K562 (cell line): ENCODE measurements around the gene ZNF410. TPM values are rescaled to one million over a fixed set of nuclear protein-coding genes. Genes with fewer than 3 reads are reported as not detected.

Experiments
- ATAC-seq: fragments of 200-7000 bp; cut with Tn5 transposase; 3 replicates; pipeline ENCODE4 v1.9.1; 2020; ENCODE audit warnings: moderate library complexity
- BruUV-seq: library from RNA; stranded (reverse); fragments of 400-500 nt; replicated peaks from 2 replicates; lab custom pipeline; 2021; lab: Mats Ljungman, UMichigan
- CTCF ChIA-PET: fragments of 300-600 bp; formaldehyde crosslinking; extraction: SDS; loops from one replicate; lab custom pipeline; 2021; ENCODE audit warnings: low intra/inter-chr PET ratio; lab: Yijun Ruan, JAX
- POLR2A ChIA-PET: fragments of 300-600, 350-650 bp; sonication (Branson Sonifier 250); formaldehyde crosslinking; extraction: SDS; loops from one replicate; lab custom pipeline; 2021; ENCODE audit warnings: antibody characterized with exemption, inconsistent platforms; lab: Yijun Ruan, JAX
- DNase-seq, 4 experiments: peaks; one replicate each; pipeline versions ENCODE4 v3.0.0 to v3.0.0-alpha.2; 2011 to 2018; ENCODE audit warnings: low spot score in 3 of 4, mixed read lengths in 3 of 4; ENCODE audit errors: extremely low read depth in 1 of 4
- FAIRE-seq: peaks from 2 replicates; lab custom pipeline; 2011; peaks lifted over from hg19 to GRCh38; lab: Jason Lieb, UNC
- H2AFZ ChIP-seq: 2 replicates; pipeline ENCODE4 v1.6.0; 2011; ENCODE audit warnings: low read depth, low read length, control low read depth, inconsistent platforms
- H3K27ac ChIP-seq: fragments of 200-600 bp; 3 replicates; pipeline ENCODE4 v1.8.0; 2011; ENCODE audit warnings: low read depth, mild to moderate bottlenecking, control low read depth, inconsistent platforms, low read length, moderate library complexity, mixed read lengths; ENCODE audit errors: extremely low read depth
- H3K27me3 ChIP-seq, 2 experiments: fragments of 300-600 bp in 1 of 2; 2 replicates in 1 of 2; 3 replicates in 1 of 2; pipeline versions ENCODE4 v1.6.0 to v1.8.0; 2011; ENCODE audit warnings: inconsistent platforms in 2 of 2, low read length in 2 of 2, mild to moderate bottlenecking in 1 of 2, mixed read lengths in 1 of 2, moderate library complexity in 1 of 2; ENCODE audit not compliant: control insufficient read depth in 2 of 2, insufficient read depth in 2 of 2
- H3K36me3 ChIP-seq: fragments of 300-600 bp; 3 replicates; pipeline ENCODE4 v1.8.0; 2011; ENCODE audit warnings: mild to moderate bottlenecking, low read length, inconsistent platforms; ENCODE audit not compliant: control insufficient read depth, insufficient read depth
- H3K4me1 ChIP-seq, 2 experiments: fragments of 200-600 bp in 1 of 2; replicated peaks in 1 of 2; 2 replicates in 1 of 2; 3 replicates in 1 of 2; pipeline versions ENCODE4 v1.5.1 to v1.8.0; 2011; ENCODE audit warnings: inconsistent platforms in 2 of 2, low read length in 2 of 2, mild to moderate bottlenecking in 1 of 2, mixed read lengths in 1 of 2, moderate library complexity in 1 of 2; ENCODE audit not compliant: control insufficient read depth in 2 of 2, insufficient read depth in 2 of 2
- H3K4me2 ChIP-seq: 2 replicates; pipeline ENCODE4 v1.6.1; 2011; ENCODE audit warnings: low read length, control low read depth, inconsistent platforms, mixed read lengths; ENCODE audit not compliant: insufficient read depth
- H3K4me3 ChIP-seq: fragments of 200-600 bp; sonication (generic), shearing (Covaris generic); 2 replicates; pipeline ENCODE4 v1.5.1; 2016; ENCODE audit warnings: control low read depth, inconsistent platforms
- H3K79me2 ChIP-seq: fragments of 200-600 bp; 3 replicates; pipeline ENCODE4 v1.8.0; 2011; ENCODE audit warnings: low read length, inconsistent platforms; ENCODE audit not compliant: control insufficient read depth, insufficient read depth
- H3K9ac ChIP-seq, 2 experiments: 2 replicates each; pipeline versions ENCODE4 v1.6.0 to v1.6.1; 2011; ENCODE audit warnings: low read depth in 2 of 2, low read length in 2 of 2, control low read depth in 1 of 2, inconsistent platforms in 1 of 2, mild to moderate bottlenecking in 1 of 2, mixed read lengths in 1 of 2; ENCODE audit not compliant: insufficient read depth in 1 of 2
- H3K9me1 ChIP-seq: one replicate; pipeline ENCODE4 v1.6.0; 2011; ENCODE audit warnings: inconsistent platforms, mild to moderate bottlenecking, low read length, moderate library complexity; ENCODE audit not compliant: control insufficient read depth, insufficient read depth
- H3K9me3 ChIP-seq: replicated peaks from 2 replicates; pipeline ENCODE4 v1.5.1; 2011; ENCODE audit warnings: low read depth, low read length, inconsistent platforms; ENCODE audit not compliant: control insufficient read depth, insufficient read depth
- H4K20me1 ChIP-seq: replicated peaks from 2 replicates; pipeline ENCODE4 v1.6.1; 2011; ENCODE audit warnings: low read length, inconsistent platforms, mixed read lengths; ENCODE audit not compliant: control insufficient read depth, insufficient read depth
- EGR1 ChIP-seq: fragments of 450-650 bp; conservative IDR thresholded peaks from 2 replicates; pipeline ENCODE4 v1.6.1; 2017; ENCODE audit warnings: mild to moderate bottlenecking
- ETS2 ChIP-seq: IDR thresholded peaks from 2 replicates; pipeline ENCODE4 v1.6.1; 2016; ENCODE audit warnings: borderline replicate concordance, missing genetic modification characterization, mild to moderate bottlenecking, moderate library complexity, missing compliant biosample characterization; ENCODE audit not compliant: poor library complexity, severe bottlenecking
- MYNN ChIP-seq, 2 experiments: sonication (generic); formaldehyde crosslinking in 1 of 2; IDR thresholded peaks; 2 replicates each; pipeline versions ENCODE4 v1.5.0 to v1.6.1; 2016 to 2020; ENCODE audit warnings: antibody characterized with exemption in 1 of 2, missing genetic modification reagents in 1 of 2
- TRIM28 ChIP-seq: fragments of 450-650 bp; IDR thresholded peaks from 2 replicates; pipeline ENCODE4 v1.6.1; 2017
- ZNF707 ChIP-seq: fragments of 250-450 bp; sonication (Bioruptor Pico); conservative IDR thresholded peaks from 2 replicates; pipeline ENCODE4 v1.8.0; 2022; ENCODE audit warnings: inconsistent platforms, mild to moderate bottlenecking, moderate library complexity
- WGBS: fragments of 100-300 bp; shearing (Covaris generic); methylation state at CpG from one replicate; pipeline ENCODE4 v1.1.6; 2016; ENCODE audit warnings: low coverage, mixed read lengths; ENCODE audit not compliant: insufficient coverage; ENCODE audit errors: missing lambda C conversion rate; 5-methylcytosine and 5-hydroxymethylcytosine counted together
- in situ Hi-C: fragments of 300-500 bp; cut with MboI; formaldehyde crosslinking; loops from 4 replicates; pipeline ENCODE4 v1.15.0; 2018; ENCODE audit warnings: inconsistent platforms, mixed read lengths
- intact Hi-C: fragments of 100-400 bp; cut with micrococcal nuclease; formaldehyde crosslinking; loops from 2 replicates; pipeline ENCODE4 v1.14.2; 2022
- polyA plus RNA-seq, 8 experiments: library from polyadenylated mRNA; depleted of rRNA in 4 of 8; stranded (reverse) in 5 of 8; unstranded in 3 of 8; fragments of >200 nt; fragmentation: Nextera tagmentation in 2 of 8; fragmentation: Illumina TruSeq in 1 of 8; extraction: Ambion mirVana in 2 of 8; extraction: Trizol in 1 of 8; gene quantifications; 2 replicates each; pipeline versions ENCODE4 v1.2.1 to v1.2.3, GENCODE V29; 2011 to 2014; ENCODE audit warnings: inconsistent platforms in 1 of 8, missing spikeins in 1 of 8
- total RNA-seq, 7 experiments: library from RNA; depleted of rRNA in 6 of 7; stranded (reverse); fragments of >200 nt in 6 of 7; fragmentation: Illumina TruSeq in 2 of 7; extraction: Trizol in 2 of 7; gene quantifications; 2 replicates each; pipeline versions ENCODE4 v1.2.1 to v1.2.3, GENCODE V29; 2011 to 2021; ENCODE audit warnings: low replicate concordance in 1 of 7
- TF ChIP-seq, protein P1 (sequence below): fragments of 450-650 bp; IDR thresholded peaks from 2 replicates; pipeline ENCODE4 v1.6.1; 2016; ENCODE audit warnings: low read depth
- TF ChIP-seq, protein P2 (sequence below), 2 experiments: IDR thresholded peaks; 2 replicates each; pipeline ENCODE4 v1.6.1; 2012; ENCODE audit warnings: improper control_type of control experiment in 2 of 2, low read depth in 2 of 2, low read length in 2 of 2, borderline replicate concordance in 1 of 2

Gene ZNF410
- total and polyA plus RNA-seq, 9 of the 15 experiments (the other 6 are each of a cell fraction or from before 2014, with no cell fraction given), result 20.5 to 64.8 (median 38.7) TPM

DNA sequence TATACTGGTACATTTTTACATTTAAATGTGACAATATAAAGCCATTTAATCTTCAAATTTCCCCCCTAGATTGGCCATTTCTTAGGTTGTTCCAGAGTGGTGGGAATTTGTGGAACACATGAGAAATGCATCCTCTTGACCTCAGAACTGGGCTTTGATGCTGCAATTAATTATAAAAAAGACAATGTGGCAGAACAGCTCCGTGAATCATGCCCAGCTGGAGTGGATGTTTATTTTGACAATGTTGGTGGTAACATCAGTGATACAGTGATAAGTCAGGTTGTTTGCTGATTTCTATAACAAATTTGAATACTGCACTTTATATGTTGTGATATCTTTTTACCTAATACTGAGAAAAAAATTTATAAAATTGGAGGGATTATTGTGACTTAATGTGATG is 7.6 kb upstream of the ZNF410 start:
- intact Hi-C loops (no loop called here), in situ Hi-C loops (no loop called here)
- BruUV-seq, result no TSS peak
- ChIA-PET CTCF (no interaction called here), POLR2A (interaction anchor here (1.3 kb wide), 1 partner anchor 16 kb away, joined by 3 read pairs; no protein-coding TSS in a partner anchor)
- Histone ChIP-seq H3K4me2 (no peak overlapping the region), H3K9me1 (no peaks in the 10 kb centered on the region), H3K27ac (no peak overlapping the region), H3K4me1 (no peaks in the 10 kb centered on the region), H3K9me3 (no peaks in the 10 kb centered on the region), H3K36me3 (0 out of 3 replicates have a peak, but pooled peaks cover 7% of the 10 kb centered on the region), H3K9ac (no peak overlapping the region), H4K20me1 (no peaks in the 10 kb centered on the region), H3K4me3 (no peak overlapping the region), H3K79me2 (no peaks in the 10 kb centered on the region), H3K27me3 (no peaks in the 10 kb centered on the region), H2AFZ (no peak overlapping the region)
- DNase-seq (no peak), ATAC-seq (no peak), FAIRE-seq (no peak)
- TF ChIP-seq, protein P1, sequence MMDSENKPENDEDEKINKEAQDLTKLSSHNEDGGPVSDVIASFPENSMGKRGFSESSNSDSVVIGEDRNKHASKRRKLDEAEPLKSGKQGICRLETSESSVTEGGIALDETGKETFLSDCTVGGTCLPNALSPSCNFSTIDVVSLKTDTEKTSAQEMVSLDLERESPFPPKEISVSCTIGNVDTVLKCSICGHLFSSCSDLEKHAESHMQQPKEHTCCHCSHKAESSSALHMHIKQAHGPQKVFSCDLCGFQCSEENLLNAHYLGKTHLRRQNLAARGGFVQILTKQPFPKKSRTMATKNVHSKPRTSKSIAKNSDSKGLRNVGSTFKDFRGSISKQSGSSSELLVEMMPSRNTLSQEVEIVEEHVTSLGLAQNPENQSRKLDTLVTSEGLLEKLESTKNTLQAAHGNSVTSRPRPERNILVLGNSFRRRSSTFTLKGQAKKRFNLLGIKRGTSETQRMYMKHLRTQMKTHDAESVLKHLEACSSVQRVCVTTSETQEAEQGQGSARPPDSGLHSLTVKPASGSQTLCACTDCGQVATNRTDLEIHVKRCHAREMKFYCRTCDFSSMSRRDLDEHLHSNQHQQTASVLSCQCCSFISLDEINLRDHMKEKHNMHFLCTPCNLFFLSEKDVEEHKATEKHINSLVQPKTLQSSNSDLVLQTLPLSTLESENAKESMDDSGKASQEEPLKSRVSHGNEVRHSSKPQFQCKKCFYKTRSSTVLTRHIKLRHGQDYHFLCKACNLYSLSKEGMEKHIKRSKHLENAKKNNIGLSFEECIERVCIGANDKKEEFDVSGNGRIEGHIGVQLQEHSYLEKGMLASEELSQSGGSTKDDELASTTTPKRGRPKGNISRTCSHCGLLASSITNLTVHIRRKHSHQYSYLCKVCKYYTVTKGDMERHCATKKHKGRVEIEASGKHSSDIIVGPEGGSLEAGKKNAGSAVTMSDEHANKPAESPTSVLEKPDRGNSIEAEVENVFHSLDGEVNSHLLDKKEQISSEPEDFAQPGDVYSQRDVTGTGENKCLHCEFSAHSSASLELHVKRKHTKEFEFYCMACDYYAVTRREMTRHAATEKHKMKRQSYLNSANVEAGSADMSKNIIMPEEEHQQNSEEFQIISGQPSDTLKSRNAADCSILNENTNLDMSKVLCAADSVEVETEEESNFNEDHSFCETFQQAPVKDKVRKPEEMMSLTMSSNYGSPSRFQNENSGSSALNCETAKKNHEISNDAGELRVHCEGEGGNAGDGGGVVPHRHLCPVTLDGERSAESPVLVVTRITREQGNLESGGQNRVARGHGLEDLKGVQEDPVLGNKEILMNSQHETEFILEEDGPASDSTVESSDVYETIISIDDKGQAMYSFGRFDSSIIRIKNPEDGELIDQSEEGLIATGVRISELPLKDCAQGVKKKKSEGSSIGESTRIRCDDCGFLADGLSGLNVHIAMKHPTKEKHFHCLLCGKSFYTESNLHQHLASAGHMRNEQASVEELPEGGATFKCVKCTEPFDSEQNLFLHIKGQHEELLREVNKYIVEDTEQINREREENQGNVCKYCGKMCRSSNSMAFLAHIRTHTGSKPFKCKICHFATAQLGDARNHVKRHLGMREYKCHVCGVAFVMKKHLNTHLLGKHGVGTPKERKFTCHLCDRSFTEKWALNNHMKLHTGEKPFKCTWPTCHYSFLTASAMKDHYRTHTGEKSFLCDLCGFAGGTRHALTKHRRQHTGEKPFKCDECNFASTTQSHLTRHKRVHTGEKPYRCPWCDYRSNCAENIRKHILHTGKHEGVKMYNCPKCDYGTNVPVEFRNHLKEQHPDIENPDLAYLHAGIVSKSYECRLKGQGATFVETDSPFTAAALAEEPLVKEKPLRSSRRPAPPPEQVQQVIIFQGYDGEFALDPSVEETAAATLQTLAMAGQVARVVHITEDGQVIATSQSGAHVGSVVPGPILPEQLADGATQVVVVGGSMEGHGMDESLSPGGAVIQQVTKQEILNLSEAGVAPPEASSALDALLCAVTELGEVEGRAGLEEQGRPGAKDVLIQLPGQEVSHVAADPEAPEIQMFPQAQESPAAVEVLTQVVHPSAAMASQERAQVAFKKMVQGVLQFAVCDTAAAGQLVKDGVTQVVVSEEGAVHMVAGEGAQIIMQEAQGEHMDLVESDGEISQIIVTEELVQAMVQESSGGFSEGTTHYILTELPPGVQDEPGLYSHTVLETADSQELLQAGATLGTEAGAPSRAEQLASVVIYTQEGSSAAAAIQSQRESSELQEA, result no peak
- no peak for TF ChIP-seq EGR1
- TF ChIP-seq, protein P2, sequence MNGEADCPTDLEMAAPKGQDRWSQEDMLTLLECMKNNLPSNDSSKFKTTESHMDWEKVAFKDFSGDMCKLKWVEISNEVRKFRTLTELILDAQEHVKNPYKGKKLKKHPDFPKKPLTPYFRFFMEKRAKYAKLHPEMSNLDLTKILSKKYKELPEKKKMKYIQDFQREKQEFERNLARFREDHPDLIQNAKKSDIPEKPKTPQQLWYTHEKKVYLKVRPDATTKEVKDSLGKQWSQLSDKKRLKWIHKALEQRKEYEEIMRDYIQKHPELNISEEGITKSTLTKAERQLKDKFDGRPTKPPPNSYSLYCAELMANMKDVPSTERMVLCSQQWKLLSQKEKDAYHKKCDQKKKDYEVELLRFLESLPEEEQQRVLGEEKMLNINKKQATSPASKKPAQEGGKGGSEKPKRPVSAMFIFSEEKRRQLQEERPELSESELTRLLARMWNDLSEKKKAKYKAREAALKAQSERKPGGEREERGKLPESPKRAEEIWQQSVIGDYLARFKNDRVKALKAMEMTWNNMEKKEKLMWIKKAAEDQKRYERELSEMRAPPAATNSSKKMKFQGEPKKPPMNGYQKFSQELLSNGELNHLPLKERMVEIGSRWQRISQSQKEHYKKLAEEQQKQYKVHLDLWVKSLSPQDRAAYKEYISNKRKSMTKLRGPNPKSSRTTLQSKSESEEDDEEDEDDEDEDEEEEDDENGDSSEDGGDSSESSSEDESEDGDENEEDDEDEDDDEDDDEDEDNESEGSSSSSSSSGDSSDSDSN (IDR thresholded peaks at IDR 0.05; ENCODE audit: borderline replicate concordance in 1 of 2, low read depth in 2 of 2, low read length in 2 of 2), result no peak
- no peak for TF ChIP-seq TRIM28
- no peak for TF ChIP-seq ETS2 (tag)
- no peak for TF ChIP-seq ZNF707 (CRISPR knock-in tag)
- no peak for TF ChIP-seq MYNN (IDR thresholded peaks at IDR 0.05)
- no peak for TF ChIP-seq MYNN (CRISPR knock-in tag; IDR thresholded peaks at IDR 0.05)
- 100% methylated on average over 1 of the region's 1 CpG for WGBS
